ENCODE measurements around the gene EXOSC5.
A peak's percentile ranks its signal among the peaks of the same experiment; 100 is the strongest.
"Not testable (repeated sequence)": the region's sequence is repeated elsewhere in the genome, so short reads cannot be mapped to it uniquely, and the experiment has no call there.

Gene EXOSC5

DNA sequence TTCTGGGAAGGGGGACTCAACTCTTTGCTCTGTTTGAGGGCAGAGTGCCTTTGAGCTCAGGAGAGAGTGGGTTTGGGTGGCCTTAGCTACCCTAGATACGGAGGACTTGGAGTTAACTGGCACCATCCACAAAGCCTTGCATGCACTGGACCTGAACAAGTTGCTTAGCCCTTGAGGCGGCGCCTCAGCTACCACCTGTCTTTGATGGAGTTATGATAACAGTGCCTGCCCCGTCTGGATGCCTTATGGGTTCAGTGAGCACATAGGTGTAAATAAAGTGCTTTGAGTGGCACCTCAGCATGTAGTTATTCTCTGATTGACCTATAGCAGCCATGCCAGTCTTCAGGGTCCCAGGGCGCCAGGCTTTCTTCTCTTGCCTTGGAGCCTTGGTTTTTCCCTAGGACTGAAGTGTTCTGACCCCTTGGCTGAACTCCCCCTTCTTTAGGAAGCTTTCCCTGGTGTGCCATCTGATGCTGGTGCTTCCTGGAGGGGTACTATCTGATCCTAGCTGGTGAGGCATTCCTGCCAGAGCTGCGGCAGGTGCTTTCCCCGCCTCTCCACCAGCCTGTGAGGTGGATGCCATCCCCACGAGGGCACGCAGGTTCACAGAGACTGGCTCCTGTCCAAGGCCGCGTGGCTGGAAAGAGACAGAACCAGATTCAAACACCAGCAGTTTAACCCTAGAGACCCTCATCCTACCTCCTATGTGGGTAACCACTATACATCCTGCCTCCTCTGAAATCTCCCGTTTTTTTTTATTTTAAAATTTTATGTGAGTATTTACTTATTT is 6.2 kb upstream of the EXOSC5 start:
- DNase-seq: no peak

DNA sequence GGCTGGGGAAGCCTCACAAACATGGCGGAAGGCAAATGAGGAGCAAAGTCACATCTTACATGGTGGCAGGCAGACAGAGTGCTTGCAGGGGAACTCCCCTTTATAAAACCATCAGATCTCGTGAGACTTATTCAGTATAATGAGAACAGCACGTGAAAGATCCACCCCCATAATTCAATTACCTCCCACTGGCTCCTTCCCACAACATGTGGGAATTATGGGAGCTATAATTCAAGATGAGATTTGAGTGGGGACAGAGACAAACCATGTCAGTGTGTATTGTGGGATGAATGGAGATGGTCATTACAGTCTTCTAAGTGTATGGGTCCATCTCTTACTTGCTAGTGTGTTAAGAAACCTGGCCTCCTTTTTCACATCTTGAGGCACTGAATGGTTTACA is 4.9 kb upstream of the EXOSC5 start:
- no peak for DNase-seq

DNA sequence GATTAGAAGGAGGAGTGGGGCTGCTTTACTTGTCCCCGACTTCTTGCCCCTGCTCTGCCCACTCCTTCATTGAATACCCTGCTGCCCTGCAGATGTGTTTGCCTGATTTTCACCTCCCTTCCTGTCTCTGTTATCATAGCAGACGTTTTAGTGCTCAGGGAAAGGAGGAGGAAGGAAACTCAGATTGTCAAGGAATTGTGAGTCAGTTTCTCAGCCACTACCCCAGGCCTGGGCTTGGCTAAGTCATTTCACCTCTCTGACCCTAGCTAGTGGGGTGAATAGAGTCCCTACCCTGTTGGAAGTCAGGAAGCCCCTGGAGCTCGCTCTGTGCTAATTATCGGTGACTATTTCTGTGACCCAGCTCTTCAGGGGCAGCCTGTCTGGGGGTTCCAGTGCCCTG is 4.3 kb upstream of the EXOSC5 start:
- DNase-seq: no peak

DNA sequence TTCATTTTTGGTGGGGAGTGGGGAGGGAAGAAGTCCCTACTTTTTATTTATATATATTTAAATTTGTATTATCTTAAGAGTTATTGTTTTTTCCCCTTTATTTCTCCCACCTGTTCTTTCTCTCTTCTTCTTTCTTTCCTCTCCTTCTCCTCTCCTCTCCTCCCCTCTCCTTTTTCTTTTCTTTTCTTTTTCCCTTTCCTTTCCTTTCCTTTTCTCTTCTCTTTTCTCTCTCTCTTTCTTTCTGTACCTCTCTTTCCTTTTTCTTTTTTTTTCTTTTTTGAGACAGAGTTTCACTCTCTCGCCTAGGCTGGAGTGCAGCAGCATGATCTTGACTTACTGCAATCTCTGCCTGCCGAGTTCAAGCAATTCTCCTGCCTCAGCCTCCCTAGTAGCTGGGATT is 2.4 kb upstream of the EXOSC5 start:
- no peak for DNase-seq

DNA sequence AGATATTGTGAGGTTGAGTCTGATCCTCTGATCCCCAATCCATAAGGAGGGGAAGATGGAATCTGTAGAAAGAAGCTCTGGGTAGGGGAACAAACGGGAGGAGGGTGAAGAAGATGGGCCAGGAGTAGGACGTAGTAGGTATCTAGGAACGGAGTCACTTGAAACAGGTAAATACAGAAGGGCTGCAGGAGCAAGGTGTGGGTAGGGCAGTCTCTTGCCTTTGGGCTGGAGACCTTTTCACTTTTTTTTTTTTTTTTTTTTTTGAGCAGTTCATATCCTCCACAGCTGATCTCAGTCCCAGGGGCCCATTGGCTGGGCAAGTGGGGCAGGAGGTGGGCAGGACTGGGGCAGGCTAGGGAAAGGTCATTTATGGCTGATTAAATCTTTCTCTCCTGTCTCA is 1.9 kb upstream of the EXOSC5 start:
- no peak for DNase-seq

DNA sequence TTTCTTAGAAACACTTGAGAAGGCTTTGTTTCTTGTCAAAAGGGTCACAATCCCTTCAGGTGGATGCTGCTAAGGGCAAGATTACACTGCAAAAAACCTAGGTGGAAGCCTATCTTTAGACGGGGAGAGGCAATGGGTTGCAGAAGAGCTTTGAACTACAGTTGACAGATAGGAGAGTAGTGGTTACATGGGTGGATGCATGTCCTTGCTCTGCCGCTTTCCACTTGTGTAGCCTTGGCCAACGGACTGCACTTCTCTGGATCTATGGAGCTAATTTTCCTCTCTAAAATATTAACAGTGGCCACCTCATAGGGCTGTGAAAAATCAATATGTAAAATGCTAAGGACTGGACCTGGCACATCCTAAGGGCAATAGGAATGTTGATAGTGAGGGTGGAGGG is 1.4 kb upstream of the EXOSC5 start:
- peak; percentile 52 for DNase-seq

DNA sequence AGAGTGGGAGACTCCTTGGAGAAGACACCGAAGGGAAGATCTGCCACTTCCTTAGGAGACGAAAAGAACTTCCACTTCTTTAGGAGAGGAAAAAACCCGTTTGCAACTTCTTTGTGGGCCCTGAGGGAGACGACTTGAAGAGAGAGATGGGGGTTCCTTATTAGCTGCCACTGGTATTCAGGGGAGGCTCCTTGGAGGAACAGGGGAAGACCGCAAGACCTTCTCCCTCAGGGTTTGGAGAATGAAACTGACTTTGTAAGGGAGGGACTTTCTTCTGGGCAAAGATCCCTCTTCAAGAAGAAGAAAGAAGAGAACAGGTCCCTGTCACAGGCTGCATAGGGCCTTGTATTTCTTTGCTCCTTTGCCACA is 875 bp upstream of the EXOSC5 start:
- DNase-seq: peak; percentile 31

DNA sequence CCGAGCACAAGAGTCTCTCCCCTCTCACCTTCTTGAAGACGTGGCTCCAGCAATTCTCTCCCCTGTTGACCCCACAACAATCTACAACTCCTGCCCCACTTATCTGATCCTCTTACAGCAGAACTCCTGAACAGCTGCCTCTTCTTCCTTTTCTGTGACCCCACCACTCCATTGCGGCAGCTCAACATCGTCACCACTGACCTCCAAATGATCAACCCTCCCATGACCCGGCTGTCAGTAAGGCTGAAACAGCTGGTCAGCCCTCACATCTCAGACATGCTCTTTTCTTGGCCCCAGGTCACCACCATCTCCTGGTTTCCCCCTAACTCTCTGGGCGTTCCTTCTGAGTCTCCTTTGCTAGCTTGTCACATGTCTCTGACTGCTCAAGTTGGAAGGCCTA is 1.8 kb downstream of the EXOSC5 start:
- no peak for DNase-seq

DNA sequence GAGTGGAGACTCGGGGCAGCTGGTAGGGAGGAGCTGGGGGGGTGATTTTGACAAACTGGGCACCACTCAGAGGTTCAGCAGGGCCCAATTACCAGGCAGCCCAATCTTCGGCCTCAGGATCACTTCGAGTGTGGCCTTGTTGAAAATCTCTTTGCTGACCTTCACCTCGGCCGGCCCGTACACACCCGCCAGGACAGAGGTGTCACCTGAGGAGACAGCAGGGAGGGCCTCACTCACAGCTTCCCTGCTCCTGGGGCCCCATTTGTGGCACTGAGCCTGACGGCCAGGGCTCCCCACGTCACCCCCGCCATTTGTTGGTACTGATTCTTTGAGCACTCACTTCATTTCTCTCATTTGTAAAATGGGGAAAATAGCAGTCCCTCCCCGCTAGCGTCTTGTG is 4.4 kb downstream of the EXOSC5 start:
- DNase-seq: no peak

DNA sequence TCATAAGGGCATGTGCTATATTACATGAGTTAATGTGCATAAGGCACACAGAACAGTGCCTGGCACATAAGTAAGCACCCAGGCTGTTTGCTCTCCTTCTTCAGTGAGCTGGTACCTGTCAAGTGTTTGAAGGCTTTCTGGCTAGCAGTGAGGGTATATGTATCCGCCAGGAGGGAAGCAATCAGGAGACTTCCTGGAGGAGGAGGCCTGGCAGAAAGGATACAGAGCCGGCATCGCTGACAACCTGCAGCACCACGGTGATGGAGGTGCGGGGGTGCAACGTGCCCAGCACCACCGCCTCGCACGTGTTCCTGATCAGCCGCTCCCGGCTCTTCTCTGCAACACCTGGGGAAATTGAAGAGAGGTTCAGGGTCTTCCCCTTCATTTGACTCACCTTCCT is 5.5 kb downstream of the EXOSC5 start:
- DNase-seq: no peak

DNA sequence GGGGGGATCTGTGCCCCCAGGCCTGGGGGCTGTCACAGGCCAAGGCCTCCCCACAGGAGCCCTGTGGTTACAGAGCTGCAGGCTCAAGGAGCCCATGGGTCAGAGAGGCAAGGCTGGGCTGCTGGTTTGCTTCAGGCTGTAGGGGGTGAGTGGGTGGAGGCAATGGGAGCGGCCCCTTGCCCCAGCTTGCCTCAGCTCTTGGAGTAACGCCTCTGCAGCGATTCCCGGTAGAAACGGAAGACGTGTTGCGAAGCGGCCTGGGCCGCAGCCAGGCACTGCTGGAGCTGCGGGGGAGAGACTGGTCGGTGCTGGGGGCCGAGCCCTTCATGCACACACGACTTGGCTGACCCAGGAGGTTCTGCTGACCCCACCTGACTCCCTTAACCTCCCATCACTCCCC is 10.7 kb downstream of the EXOSC5 start:
- no peak for DNase-seq

DNA sequence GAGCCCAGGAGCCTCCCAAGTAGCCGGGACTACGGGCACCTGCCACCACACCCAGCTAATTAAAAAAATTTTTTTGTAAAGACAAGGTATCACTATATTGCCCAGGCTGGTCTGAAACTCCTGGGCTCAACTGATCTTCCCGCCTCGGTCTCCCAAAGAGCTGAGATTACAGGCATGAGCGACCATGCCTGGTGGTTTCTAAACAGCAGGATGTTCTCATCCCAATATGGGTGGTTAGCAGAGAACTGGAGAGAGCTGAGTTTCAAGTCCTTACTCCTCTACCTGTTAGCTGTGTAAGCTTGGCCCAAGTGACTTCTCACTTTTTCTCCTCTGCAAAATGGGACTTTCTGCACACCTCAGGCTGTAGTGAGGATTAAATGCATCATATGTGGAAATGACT is 12.8 kb downstream of the EXOSC5 start:
- no peak for DNase-seq

DNA sequence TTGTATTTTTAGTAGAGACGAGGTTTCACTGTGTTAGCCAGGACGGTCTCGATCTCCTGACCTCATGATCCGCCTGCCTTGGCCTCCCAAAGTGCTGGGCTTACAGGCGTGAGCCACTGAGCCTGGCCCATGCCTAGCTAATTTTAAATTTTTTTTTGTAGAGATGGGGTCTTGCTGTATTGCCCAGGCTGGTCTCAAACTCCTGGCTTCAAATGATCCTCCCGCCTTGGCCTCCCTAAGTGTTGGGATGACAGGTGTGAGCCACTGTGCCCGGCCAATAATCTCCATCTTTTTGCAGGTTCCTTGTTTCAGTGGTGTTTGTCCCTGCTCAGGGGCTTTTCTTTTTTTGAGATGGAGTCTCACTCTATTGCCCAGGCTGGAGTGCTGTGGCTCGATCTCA is 15.6 kb downstream of the EXOSC5 start:
- DNase-seq: not testable (repeated sequence)

DNA sequence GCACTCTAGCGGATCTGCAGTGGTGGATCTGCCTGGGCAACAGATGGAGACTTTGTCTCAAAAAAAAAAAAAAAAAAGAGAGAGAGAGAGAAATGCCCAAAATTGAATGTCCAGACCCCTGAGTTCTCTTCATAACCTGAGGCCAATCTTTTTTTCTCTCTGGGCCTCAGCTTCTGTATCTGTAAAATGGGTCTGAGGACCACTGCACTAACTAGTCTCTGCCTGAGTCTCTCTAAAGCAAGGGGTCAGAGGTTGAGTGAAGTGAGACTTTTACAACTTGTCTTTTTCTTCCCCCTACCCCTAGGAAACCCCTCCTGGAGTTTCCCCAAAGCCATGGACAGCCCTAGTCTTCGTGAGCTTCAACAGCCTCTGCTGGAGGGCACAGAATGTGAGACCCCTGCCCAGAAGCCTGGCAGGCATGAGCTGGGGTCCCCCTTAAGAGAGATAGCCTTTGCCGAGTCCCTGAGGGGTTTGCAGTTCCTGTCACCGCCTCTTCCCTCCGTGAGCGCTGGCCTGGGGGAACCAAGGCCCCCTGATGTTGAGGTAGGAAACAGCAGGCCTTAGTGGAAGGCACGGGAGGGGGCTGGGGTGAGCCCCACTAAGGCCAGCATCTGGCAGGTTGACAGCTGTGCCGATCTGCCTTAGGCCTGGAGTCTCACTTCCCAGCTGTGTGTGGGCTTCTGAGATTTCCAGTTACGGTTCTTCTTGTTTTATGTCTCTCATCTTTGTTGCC is 19.0 kb downstream of the EXOSC5 start:
- peak; percentile 60 for DNase-seq

DNA sequence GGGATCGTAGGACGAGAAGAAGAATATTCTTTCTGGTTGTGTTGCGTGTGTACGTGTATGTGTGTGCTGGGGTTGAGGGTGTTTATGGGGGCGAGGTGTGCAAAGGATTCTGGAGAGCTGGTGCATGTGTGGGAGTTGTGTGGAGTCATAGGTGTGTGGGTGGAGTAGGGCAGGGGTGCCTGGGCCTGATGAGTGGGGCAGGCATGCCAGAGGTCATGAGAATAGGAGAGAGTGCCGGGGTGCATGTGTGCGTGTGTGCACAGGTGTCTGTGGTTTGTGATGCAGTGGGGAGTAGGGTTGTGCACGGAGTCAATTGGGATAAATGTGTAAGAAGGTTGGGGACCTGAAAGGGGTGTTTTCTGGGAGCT is 20.2 kb downstream of the EXOSC5 start:
- DNase-seq: no peak

DNA sequence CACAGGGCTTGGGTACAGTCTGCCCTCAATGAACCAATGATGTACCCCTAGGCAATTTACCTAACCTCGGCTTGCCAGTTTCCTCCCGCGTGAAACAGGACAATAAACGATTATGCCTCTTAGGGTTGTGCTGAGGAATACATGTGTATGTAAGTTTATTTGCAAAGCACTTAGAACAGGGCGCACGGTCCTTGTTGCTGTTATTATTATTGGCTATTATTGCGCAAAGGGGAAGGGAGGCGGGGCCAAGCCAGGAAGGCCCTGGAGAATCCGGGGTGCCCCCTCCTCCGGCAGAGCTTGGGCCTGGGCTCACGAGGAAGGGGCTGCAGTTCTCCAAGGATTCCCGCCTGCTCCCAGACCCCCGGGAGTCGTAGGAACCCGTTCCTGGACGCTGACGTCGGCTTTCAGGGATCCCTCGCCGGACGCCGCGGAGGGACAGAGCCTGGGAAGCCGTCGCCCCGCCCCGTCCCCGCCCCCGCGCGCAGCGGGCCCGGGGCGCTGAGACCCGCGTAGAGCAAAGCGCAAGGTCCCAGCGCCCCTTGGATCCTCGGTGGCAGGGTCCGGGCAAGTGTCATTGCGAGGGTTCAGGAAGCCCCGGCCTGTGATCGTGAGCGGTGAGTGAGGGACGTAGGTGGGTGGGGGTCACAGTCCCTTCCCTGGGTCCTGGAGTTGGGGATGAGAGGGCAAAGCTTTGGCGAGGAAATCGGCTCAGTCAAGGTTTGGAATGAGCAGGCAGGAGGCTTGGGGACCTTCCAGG is 20.7 kb downstream of the EXOSC5 start, which contains the start of gene TMEM91:
Gene TMEM91, plus strand, starts transcription at position 293 of the 757 bp plus-strand sequence. CDS start 1,777 bp downstream, outside the sequence.
- DNase-seq: peak; percentile 58

DNA sequence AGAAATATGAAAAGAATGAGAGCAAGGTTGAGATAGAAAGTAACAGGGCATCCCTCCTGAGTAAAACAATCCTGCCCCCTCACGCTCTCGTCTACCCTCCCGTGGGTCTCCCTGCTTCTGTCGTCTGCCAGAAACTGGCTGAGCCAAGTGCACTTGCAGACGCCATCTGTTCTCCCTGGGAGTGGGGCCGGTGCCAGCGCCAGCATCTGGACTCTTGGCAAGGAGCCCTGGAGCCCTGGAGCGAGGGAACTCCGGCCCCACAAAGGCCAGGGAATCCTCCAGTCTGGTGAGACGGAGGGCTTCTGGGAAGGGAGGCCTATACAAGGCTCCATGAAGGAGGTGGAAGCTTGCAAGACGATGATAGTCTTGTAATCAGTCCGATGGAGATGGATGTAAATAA is 23.2 kb downstream of the EXOSC5 start:
- no peak for DNase-seq

DNA sequence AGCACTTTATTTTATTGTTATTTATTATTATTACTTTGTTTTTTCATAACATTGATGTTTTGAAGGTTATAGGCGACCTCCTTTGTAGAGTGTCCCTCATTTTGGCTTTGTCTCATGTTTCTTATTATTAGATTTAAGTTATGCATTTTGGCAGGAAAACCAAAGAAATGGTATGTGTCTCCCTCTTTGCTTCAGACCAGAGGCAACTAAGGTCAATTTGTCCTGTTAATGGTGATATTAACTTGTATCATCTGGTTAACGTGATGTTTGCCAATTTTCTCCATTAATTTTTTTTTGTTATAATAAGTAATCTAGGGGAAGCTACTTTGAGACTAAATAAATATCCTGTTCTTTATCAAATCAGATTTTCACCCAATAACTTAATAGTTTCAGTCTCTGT is 24.7 kb downstream of the EXOSC5 start:
- DNase-seq: no peak

DNA sequence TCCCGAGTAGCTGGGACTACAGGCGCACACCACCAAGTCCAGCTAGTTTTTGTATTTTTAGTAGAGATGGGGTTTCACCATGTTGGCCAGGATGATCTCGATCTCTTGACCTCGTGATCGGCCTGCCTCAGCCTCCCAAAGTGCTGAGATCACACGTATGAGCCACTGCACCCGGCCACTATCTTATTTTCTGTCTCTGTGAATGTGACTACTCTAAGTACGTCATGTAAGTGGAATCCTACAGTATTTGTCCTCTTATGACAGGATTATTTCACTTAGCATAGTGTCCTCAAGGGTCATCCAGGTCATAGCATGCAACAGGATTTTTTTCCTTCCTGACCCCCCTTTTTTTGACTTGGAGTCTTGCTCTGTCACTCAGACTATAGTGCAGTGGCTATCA is 25.6 kb downstream of the EXOSC5 start:
- DNase-seq: no peak

DNA sequence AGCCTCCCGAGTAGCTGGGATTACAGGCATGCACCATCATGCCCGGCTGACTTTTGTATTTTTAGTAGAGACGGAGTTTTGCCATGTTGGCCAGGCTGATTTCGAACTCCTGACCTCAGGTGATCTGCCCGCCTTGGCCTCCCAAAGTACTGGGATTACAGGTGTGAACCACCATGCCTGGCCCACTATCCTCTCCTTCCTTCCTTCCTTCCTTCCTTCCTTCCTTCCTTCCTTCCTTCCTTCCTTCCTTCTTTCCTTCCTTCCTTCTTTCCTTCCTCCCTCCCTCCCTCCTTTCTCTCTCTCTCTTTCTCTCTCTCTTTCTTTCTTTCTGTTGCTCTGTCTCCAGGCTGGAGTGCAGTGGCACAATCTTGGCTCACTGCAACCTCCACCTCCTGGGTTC is 26.0 kb downstream of the EXOSC5 start:
- not testable (repeated sequence) for DNase-seq

DNA sequence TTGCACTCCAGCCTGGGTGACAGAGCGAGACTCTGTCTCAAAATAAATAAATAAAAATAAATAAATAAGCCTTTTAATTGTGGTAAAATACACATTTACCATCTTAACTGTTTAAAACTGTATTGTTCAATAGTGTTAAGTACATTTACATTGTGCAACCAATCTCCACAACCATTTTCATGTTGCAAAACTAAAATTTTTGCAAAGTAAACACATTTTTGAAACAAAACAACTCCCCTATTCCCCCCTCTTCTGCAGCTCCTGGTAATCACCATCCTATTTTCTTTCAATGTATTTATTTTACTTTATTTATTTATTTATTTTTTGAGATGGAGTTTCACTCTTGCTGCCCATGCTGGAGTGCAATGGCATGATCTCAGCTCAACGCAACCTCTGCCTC is 27.4 kb downstream of the EXOSC5 start:
- no peak for DNase-seq

DNA sequence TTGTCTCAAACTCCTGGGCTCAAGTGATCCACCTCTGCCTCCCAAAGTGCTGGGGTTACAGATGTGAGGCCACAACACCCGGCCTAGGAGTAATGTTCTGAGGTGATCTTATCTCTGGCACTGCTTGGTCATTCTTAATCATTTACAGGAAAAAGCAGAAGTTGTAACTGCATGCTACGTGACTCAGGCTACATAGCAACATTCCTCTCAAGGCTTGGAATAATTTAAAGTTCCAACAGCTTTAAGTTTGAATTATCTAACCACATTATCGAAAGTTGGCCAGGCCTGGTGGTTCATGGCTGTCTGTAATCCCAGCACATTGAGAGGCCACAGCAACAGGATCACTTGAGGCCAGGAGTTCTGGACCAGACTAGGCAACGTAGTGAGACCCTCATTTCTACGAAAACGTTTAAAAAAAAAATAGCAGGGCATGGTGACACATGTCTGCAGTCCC is 29.3 kb downstream of the EXOSC5 start:
- peak; percentile 87 for DNase-seq

DNA sequence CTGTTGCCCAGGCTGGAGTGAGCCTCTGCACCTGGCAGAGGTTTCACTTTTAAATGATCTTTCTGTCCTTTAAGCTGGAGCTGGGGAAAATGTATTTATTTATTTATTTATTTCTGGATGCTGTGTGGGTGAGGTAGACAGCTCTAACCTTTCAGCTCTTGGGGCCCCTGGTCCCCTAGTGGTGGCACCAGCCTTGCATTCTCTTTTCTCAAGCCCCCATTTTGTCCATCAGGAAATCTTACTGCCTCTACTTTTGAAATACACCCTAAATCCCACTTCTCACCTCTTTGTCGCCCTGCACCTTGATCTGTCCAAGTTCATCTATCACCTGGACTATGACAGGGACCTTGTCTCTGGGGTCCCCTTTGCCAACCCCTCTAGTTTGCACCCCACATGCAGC is 31.1 kb downstream of the EXOSC5 start:
- DNase-seq: peak; percentile 79
